ENCODE data around the gene LLGL1.

LLGL1 gene

GRCh38 chr17:18186627-18186982, 38.8 kb upstream of the LLGL1 start:
- ATAC-seq = no peak
- TF ChIP-seq, protein P1, sequence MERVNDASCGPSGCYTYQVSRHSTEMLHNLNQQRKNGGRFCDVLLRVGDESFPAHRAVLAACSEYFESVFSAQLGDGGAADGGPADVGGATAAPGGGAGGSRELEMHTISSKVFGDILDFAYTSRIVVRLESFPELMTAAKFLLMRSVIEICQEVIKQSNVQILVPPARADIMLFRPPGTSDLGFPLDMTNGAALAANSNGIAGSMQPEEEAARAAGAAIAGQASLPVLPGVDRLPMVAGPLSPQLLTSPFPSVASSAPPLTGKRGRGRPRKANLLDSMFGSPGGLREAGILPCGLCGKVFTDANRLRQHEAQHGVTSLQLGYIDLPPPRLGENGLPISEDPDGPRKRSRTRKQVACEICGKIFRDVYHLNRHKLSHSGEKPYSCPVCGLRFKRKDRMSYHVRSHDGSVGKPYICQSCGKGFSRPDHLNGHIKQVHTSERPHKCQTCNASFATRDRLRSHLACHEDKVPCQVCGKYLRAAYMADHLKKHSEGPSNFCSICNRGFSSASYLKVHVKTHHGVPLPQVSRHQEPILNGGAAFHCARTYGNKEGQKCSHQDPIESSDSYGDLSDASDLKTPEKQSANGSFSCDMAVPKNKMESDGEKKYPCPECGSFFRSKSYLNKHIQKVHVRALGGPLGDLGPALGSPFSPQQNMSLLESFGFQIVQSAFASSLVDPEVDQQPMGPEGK (CRISPR knock-in tag; IDR thresholded peaks at IDR 0.05; ENCODE audit: borderline replicate concordance) = no peak
- TF ChIP-seq PPARA (CRISPR knock-in tag; IDR thresholded peaks at IDR 0.05; ENCODE audit: borderline replicate concordance) (no peak), TSHZ2 (CRISPR knock-in tag; IDR thresholded peaks at IDR 0.05) (no peak), ZFP30 (CRISPR knock-in tag; IDR thresholded peaks at IDR 0.05) (no peak), CREB5 (CRISPR knock-in tag; IDR thresholded peaks at IDR 0.05; ENCODE audit: low read depth) (no peak), ESRRG (CRISPR knock-in tag; IDR thresholded peaks at IDR 0.05) (no peak), CSRNP3 (CRISPR knock-in tag; IDR thresholded peaks at IDR 0.05) (no peak), ZNF8 (CRISPR knock-in tag; IDR thresholded peaks at IDR 0.05) (no peak), GLIS3 (CRISPR knock-in tag; IDR thresholded peaks at IDR 0.05) (no peak), BACH2 (CRISPR knock-in tag; IDR thresholded peaks at IDR 0.05; ENCODE audit: borderline replicate concordance) (no peak), ZFP3 (CRISPR knock-in tag; IDR thresholded peaks at IDR 0.05) (no peak), ISL1 (CRISPR knock-in tag; IDR thresholded peaks at IDR 0.05) (no peak)
- TF ChIP-seq, protein P2, sequence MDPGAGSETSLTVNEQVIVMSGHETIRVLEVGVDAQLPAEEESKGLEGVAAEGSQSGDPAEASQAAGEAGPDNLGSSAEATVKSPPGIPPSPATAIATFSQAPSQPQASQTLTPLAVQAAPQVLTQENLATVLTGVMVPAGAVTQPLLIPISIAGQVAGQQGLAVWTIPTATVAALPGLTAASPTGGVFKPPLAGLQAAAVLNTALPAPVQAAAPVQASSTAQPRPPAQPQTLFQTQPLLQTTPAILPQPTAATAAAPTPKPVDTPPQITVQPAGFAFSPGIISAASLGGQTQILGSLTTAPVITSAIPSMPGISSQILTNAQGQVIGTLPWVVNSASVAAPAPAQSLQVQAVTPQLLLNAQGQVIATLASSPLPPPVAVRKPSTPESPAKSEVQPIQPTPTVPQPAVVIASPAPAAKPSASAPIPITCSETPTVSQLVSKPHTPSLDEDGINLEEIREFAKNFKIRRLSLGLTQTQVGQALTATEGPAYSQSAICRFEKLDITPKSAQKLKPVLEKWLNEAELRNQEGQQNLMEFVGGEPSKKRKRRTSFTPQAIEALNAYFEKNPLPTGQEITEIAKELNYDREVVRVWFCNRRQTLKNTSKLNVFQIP (CRISPR knock-in tag; IDR thresholded peaks at IDR 0.05; ENCODE audit: borderline replicate concordance, low read depth) = no peak

DNA sequence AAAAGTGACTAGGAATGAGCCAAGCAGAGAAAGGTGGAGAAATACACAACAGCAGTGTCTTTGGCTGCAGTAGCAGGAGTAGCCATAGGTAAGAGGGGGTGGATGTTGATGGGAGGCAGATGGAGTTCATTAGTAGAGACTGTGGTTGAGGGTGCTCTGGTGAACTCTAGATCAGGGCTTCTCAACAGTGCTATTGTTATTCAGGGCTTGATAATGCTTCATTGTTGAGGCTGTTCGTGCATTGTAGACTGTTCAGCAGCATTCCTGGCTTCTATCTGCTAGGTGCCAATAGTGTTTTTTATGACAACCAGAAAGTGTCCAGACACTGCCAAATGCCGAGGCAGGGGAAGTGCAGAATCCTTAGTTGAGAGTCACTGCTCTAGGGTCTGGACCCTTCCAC, 38.2 kb upstream of the LLGL1 start:
- ATAC-seq = peak; percentile 8
- TF ChIP-seq ARNTL (CRISPR knock-in tag; IDR thresholded peaks at IDR 0.05; ENCODE audit: borderline replicate concordance, low read depth) (no peak), TCF4 (CRISPR knock-in tag; IDR thresholded peaks at IDR 0.05; ENCODE audit: borderline replicate concordance) (peak; percentile 35; the same call in 1 of the 2 replicates), ZNF565 (CRISPR knock-in tag; conservative IDR thresholded peaks at IDR 0.05; ENCODE audit: low read depth) (no peak), CREB5 (CRISPR knock-in tag; IDR thresholded peaks at IDR 0.05; ENCODE audit: low read depth) (no peak), OSR1 (CRISPR knock-in tag; IDR thresholded peaks at IDR 0.05) (no peak), ZFP3 (CRISPR knock-in tag; IDR thresholded peaks at IDR 0.05) (no peak), ZNF70 (CRISPR knock-in tag; IDR thresholded peaks at IDR 0.05) (no peak), ZFP30 (CRISPR knock-in tag; IDR thresholded peaks at IDR 0.05) (no peak), ESRRG (CRISPR knock-in tag; IDR thresholded peaks at IDR 0.05) (no peak), BACH2 (CRISPR knock-in tag; IDR thresholded peaks at IDR 0.05; ENCODE audit: borderline replicate concordance) (no peak), CSRNP3 (CRISPR knock-in tag; IDR thresholded peaks at IDR 0.05) (no peak), TOX (CRISPR knock-in tag; IDR thresholded peaks at IDR 0.05; ENCODE audit: borderline replicate concordance) (no peak), RARB (CRISPR knock-in tag; IDR thresholded peaks at IDR 0.05) (no peak), ISL1 (CRISPR knock-in tag; IDR thresholded peaks at IDR 0.05) (0 out of 2 replicates have a peak, but pooled peaks have one; percentile 10), PPARA (CRISPR knock-in tag; IDR thresholded peaks at IDR 0.05; ENCODE audit: borderline replicate concordance) (no peak)
- TF ChIP-seq, protein P2 (CRISPR knock-in tag; IDR thresholded peaks at IDR 0.05; ENCODE audit: borderline replicate concordance, low read depth) = no peak
- TF ChIP-seq, protein P1 (CRISPR knock-in tag; IDR thresholded peaks at IDR 0.05; ENCODE audit: borderline replicate concordance) = no peak
